Gastrocnemius medialis (tissue), 4 donors: ENCODE measurements around the gene TTC21B. TPM values are rescaled to one million over a fixed set of nuclear protein-coding genes. Genes with fewer than 3 reads are reported as not detected.
"Not testable (repeated sequence)": the region's sequence is repeated elsewhere in the genome, so short reads cannot be mapped to it uniquely, and the experiment has no call there.

Experiments
- ATAC-seq, 2 donors: fragments of 150-250 bp; one replicate each; pipeline ENCODE4 v1.9.1; 2016
- DNase-seq, 2 donors: peaks; one replicate each; pipeline ENCODE4 v3.0.0-alpha.2; 2019
- H3K27ac ChIP-seq, 4 donors: fragments of 200-600 bp; sonication (generic); 1 replicate in 1 of 4; 2 replicates in 3 of 4; pipeline ENCODE4 v1.5.1; 2016 to 2018; ENCODE audit warnings: mild to moderate bottlenecking in 2 of 4, moderate library complexity in 1 of 4
- H3K27me3 ChIP-seq, 3 donors: fragments of 200-600 bp; sonication (generic) in 2 of 3; 1 replicate in 1 of 3; 2 replicates in 2 of 3; pipeline versions ENCODE4 v1.5.1 to v1.6.0; 2016 to 2019; ENCODE audit warnings: mild to moderate bottlenecking in 1 of 3, moderate library complexity in 1 of 3
- H3K36me3 ChIP-seq, 2 donors: fragments of 200-600 bp; sonication (generic) in 1 of 2; one replicate each; pipeline ENCODE4 v1.5.1; 2017 to 2018
- H3K4me1 ChIP-seq, 2 donors: fragments of 200-600 bp; sonication (generic) in 1 of 2; one replicate each; pipeline ENCODE4 v1.5.1; 2016 to 2017; ENCODE audit warnings: mild to moderate bottlenecking in 2 of 2
- H3K4me3 ChIP-seq, 4 donors: fragments of 200-600 bp; sonication (generic) in 3 of 4; 1 replicate in 1 of 4; 2 replicates in 3 of 4; pipeline ENCODE4 v1.5.1; 2016 to 2019; ENCODE audit warnings: mild to moderate bottlenecking in 2 of 4
- H3K9me3 ChIP-seq, 3 donors: fragments of 200-600 bp; sonication (generic) in 2 of 3; 1 replicate in 1 of 3; 2 replicates in 2 of 3; pipeline ENCODE4 v1.5.1; 2016 to 2019
- CTCF ChIP-seq, 5 experiments: fragments of 450-650 bp in 3 of 5; fragments of 200-600 bp in 2 of 5; sonication (generic) in 2 of 5; IDR thresholded peaks in 4 of 5; conservative IDR thresholded peaks in 1 of 5; 1 replicate in 4 of 5; 2 replicates in 1 of 5; pipeline ENCODE4 v1.5.1; 2016 to 2019; ENCODE audit warnings: antibody characterized with exemption in 5 of 5, mild to moderate bottlenecking in 3 of 5, moderate library complexity in 3 of 5
- POLR2A ChIP-seq, 2 donors: fragments of 450-650 bp; IDR thresholded peaks; one replicate each; pipeline ENCODE4 v1.6.1; 2017; ENCODE audit warnings: antibody characterized with exemption in 2 of 2, mild to moderate bottlenecking in 2 of 2, moderate library complexity in 2 of 2
- in situ Hi-C, 4 donors: fragments of 200-750 bp; cut with MboI; loops; one replicate each; pipeline versions ENCODE4 v1.15.0 to v1.8.0; 2017; ENCODE audit warnings: low sequenced_read_pairs in 4 of 4
- intact Hi-C: fragments of 100-400 bp; cut with DNase I; formaldehyde crosslinking; loops from one replicate; pipeline ENCODE4 v1.15.1; 2023; ENCODE audit warnings: low total_unique reads
- total RNA-seq, 4 donors: library from RNA; depleted of rRNA; stranded (reverse); fragments of >200 nt; gene quantifications; one replicate each; pipeline versions ENCODE4 v1.1.0 to v1.2.3, GENCODE V29; 2016

Gene TTC21B
- total RNA-seq, 4 donors from 2014 or later = 11.2 to 17.8 (median 13.0) TPM

DNA sequence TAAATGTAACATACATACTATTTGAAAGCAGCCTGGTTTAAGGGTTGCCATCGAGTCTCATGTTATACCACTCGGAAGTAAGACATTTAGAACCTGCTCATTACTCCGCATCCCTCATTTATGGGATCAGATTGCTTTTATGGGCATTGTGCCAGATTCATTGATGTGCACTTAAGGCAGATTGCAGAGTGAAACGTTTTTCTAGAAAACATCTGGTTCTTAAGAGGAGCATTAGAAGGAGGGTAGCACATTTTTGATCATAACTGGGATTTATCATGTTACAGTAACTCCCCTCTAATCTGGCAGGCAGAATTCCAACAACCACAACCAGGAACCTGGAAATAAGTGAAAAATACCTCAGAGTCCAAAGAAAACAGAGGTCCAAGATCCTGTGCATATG, 85.4 kb downstream of the TTC21B start:
- ATAC-seq (no peak), DNase-seq (no peak)
- Histone ChIP-seq H3K27me3 (no peaks in the 10 kb centered on the region), H3K27ac (no peak overlapping the region), H3K36me3 (peaks cover 0 to 9% of the 10 kb centered on the region in 2 donors), H3K4me3 (no peak overlapping the region), H3K4me1 (no peaks in the 10 kb centered on the region), H3K9me3 (no peaks in the 10 kb centered on the region)
- in situ Hi-C loops (loop anchor here in 2 of 4 donors (25.0 kb wide), 2 partner anchors 456 to 481 kb away; no protein-coding TSS in a partner anchor), intact Hi-C loops (no loop called here)
- TF ChIP-seq POLR2A (IDR thresholded peaks at IDR 0.05) (no peak), CTCF (IDR thresholded peaks at IDR 0.05 in 4 of 5, conservative IDR thresholded peaks at IDR 0.05 in 1 of 5) (no peak)

DNA sequence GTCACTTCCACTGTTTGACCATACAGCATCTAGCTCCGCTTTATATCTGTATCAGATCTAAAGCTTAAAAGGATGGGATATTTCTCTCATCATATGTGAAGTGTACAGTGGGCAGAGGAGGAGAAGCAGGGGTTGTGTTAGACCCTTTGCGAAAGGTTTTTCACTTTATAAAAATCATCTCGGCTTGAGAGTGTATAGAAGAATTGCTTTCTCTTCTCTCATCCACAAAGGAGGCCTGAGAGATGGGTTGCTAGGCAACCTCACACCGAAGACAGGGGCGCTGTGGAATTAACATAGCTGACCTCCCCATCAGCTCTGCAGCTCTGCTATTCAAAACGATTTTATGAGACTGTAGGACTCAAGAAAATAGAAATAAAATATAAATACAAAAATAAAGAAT, 89.3 kb downstream of the TTC21B start:
- no peaks in the 10 kb centered on the region for H3K4me1 ChIP-seq
- H3K4me3 ChIP-seq = no peak overlapping the region
- no peak overlapping the region for H3K27ac ChIP-seq
- DNase-seq (no peak), ATAC-seq (no peak)
- no peaks in the 10 kb centered on the region for H3K27me3 ChIP-seq
- in situ Hi-C loops (loop anchor here in 2 of 4 donors (25.0 kb wide), 2 partner anchors 452 to 477 kb away; no protein-coding TSS in a partner anchor), intact Hi-C loops (no loop called here)
- TF ChIP-seq CTCF (IDR thresholded peaks at IDR 0.05 in 4 of 5, conservative IDR thresholded peaks at IDR 0.05 in 1 of 5) (no peak), POLR2A (IDR thresholded peaks at IDR 0.05) (no peak)
- no peaks in the 10 kb centered on the region for H3K9me3 ChIP-seq
- no peaks in the 10 kb centered on the region for H3K36me3 ChIP-seq

DNA sequence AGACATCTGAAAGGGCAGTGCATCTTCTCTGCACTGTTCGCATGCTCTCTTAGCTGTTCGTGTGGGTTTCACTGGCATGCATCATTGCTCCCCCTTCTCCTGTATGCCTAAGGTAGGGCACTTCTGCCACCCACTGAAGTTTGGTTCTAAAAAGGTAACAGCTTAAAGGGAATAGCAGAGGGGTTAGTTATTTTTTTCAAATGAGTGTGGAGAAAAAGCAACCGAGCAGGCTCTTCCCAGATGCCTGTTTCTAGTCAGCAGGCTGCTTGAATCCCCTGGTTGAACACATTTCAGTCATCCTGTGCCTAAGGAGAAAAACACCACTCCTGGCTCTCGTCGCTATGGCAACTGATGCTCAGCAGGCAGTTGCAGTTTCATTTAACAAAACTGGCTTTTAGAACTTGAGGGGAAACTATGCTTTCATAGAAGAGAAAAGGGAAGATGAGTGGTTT, 89.7 kb downstream of the TTC21B start:
- H3K27ac ChIP-seq = no peak overlapping the region

GRCh38 chr2:165861083-165861482, 92.5 kb downstream of the TTC21B start:
- H3K36me3 ChIP-seq, H3K27ac ChIP-seq, intact Hi-C loops, H3K27me3 ChIP-seq, H3K4me3 ChIP-seq, H3K4me1 ChIP-seq, H3K9me3 ChIP-seq, ATAC-seq, DNase-seq: not testable (repeated sequence)
- in situ Hi-C loops = loop anchor here in 2 of 4 donors (25.0 kb wide), 2 partner anchors 449 to 474 kb away; no protein-coding TSS in a partner anchor

More for the DNA sequence above, 89.7 kb downstream of the TTC21B start:
- H3K4me1 ChIP-seq = no peaks in the 10 kb centered on the region
- in situ Hi-C loops = loop anchor here in 2 of 4 donors (25.0 kb wide), 2 partner anchors 452 to 477 kb away; no protein-coding TSS in a partner anchor
- intact Hi-C loops = no loop called here
- H3K27me3 ChIP-seq = no peaks in the 10 kb centered on the region
- DNase-seq = no peak
- H3K4me3 ChIP-seq = no peak overlapping the region
- TF ChIP-seq CTCF (IDR thresholded peaks at IDR 0.05 in 4 of 5, conservative IDR thresholded peaks at IDR 0.05 in 1 of 5) = no peak
- TF ChIP-seq POLR2A (IDR thresholded peaks at IDR 0.05) = no peak
- ATAC-seq = no peak
- no peaks in the 10 kb centered on the region for H3K36me3 ChIP-seq
- no peaks in the 10 kb centered on the region for H3K9me3 ChIP-seq

- intact Hi-C loops, H3K4me3 ChIP-seq, H3K9me3 ChIP-seq, H3K27me3 ChIP-seq, DNase-seq, ATAC-seq, H3K36me3 ChIP-seq, H3K4me1 ChIP-seq, H3K27ac ChIP-seq: not testable (repeated sequence)
- in situ Hi-C loops = loop anchor here in 2 of 4 donors (25.0 kb wide), 2 partner anchors 447 to 472 kb away; no protein-coding TSS in a partner anchor
Measured at GRCh38 chr2:165859723-165860122, 93.9 kb downstream of the TTC21B start.

DNA sequence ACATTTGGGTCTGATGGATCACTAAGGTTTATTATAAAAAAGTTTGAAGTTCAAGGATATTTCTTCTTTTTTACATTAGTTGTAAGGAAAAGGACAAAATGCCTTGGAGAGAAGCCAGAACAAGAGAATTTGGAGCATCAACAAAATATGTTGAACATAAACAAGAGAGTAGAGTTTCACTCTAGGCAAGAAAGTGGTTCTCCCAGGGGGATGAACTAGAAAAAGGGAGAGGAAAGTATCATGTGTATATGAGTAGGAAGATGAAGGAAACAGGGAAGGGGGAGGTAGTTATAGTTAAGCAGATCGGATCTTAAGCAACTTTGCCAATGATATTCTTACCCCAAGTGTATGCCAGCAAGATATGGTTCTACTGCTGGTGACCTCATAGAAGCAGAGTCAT, 95.7 kb downstream of the TTC21B start:
- no peaks in the 10 kb centered on the region for H3K9me3 ChIP-seq
- DNase-seq (no peak), ATAC-seq (no peak)
- TF ChIP-seq CTCF (IDR thresholded peaks at IDR 0.05 in 4 of 5, conservative IDR thresholded peaks at IDR 0.05 in 1 of 5) (no peak), POLR2A (IDR thresholded peaks at IDR 0.05) (no peak)
- H3K27ac ChIP-seq = no peak overlapping the region
- H3K4me1 ChIP-seq = no peaks in the 10 kb centered on the region
- no peaks in the 10 kb centered on the region for H3K36me3 ChIP-seq
- in situ Hi-C loops (loop anchor here in 2 of 4 donors (25.0 kb wide), 2 partner anchors 446 to 471 kb away; no protein-coding TSS in a partner anchor), intact Hi-C loops (no loop called here)
- no peak overlapping the region for H3K4me3 ChIP-seq
- no peaks in the 10 kb centered on the region for H3K27me3 ChIP-seq
